HepG2 (cell line): Measurements from ENCODE around the gene ALS2CL. TPM values are rescaled to one million over a fixed set of nuclear protein-coding genes. Genes with fewer than 3 reads are reported as not detected.
A peak's percentile ranks its signal among the peaks of the same experiment; 100 is the strongest.

Experiments
- ATAC-seq: fragments of 200-7000 bp; cut with Tn5 transposase; 3 replicates; pipeline ENCODE4 v1.9.1; 2020; ENCODE audit warnings: mild to moderate bottlenecking, moderate library complexity
- BruUV-seq: library from RNA; stranded (reverse); fragments of 400-500 nt; replicated peaks from 2 replicates; lab custom pipeline; 2021; lab: Mats Ljungman, UMichigan
- CTCF ChIA-PET: fragments of 300-600 bp; formaldehyde crosslinking; extraction: SDS; loops from one replicate; lab custom pipeline; 2021; ENCODE audit warnings: low total read pairs, inconsistent platforms, low intra/inter-chr PET ratio; lab: Yijun Ruan, JAX
- POLR2A ChIA-PET: fragments of 350-600 bp; sonication (Branson Sonifier 250); formaldehyde crosslinking; loops from one replicate; lab custom pipeline; 2020; ENCODE audit warnings: antibody characterized with exemption, inconsistent platforms; lab: Yijun Ruan, JAX
- DNase-seq: peaks from one replicate; pipeline ENCODE4 v3.0.0-alpha.2; 2015; ENCODE audit warnings: low spot score
- FAIRE-seq: peaks from 3 replicates; lab custom pipeline; 2011; peaks lifted over from hg19 to GRCh38; lab: Jason Lieb, UNC
- H2AFZ ChIP-seq: one replicate; pipeline ENCODE4 v1.6.1; 2011; ENCODE audit warnings: low read length, inconsistent platforms
- H3K27ac ChIP-seq: fragments of 300-600 bp; 3 replicates; pipeline ENCODE4 v1.8.0; 2011; ENCODE audit warnings: mixed run types, mild to moderate bottlenecking, mixed read lengths, low read length, inconsistent platforms; ENCODE audit not compliant: insufficient read depth; ENCODE audit errors: extremely low read length
- H3K27me3 ChIP-seq, 2 experiments: fragments of 200-600 bp in 1 of 2; 2 replicates in 1 of 2; 3 replicates in 1 of 2; pipeline versions ENCODE4 v1.6.0 to v1.8.0; 2011; ENCODE audit warnings: low read length in 2 of 2, mild to moderate bottlenecking in 2 of 2, moderate library complexity in 2 of 2, inconsistent platforms in 1 of 2; ENCODE audit not compliant: insufficient read depth in 2 of 2, control insufficient read depth in 1 of 2
- H3K36me3 ChIP-seq, 2 experiments: fragments of 200-600 bp in 1 of 2; replicated peaks in 1 of 2; 2 replicates in 1 of 2; 3 replicates in 1 of 2; pipeline versions ENCODE4 v1.5.1 to v1.8.0; 2011; ENCODE audit warnings: low read length in 2 of 2, inconsistent platforms in 1 of 2; ENCODE audit not compliant: insufficient read depth in 2 of 2, control insufficient read depth in 1 of 2
- H3K4me1 ChIP-seq: 2 replicates; pipeline ENCODE4 v1.5.1; 2012; ENCODE audit warnings: low read length, inconsistent platforms; ENCODE audit not compliant: insufficient read depth
- H3K4me2 ChIP-seq: 2 replicates; pipeline ENCODE4 v1.6.0; 2011; ENCODE audit warnings: low read depth, low read length, inconsistent platforms
- H3K4me3 ChIP-seq, 3 experiments: fragments of 200-600 bp in 1 of 3; sonication (generic), shearing (Covaris generic) in 1 of 3; replicated peaks in 1 of 3; 2 replicates each; pipeline ENCODE4 v1.5.1; 2011 to 2016; ENCODE audit warnings: low read length in 3 of 3, inconsistent platforms in 2 of 3, low read depth in 2 of 3, mild to moderate bottlenecking in 2 of 3, control low read depth in 1 of 3, mixed read lengths in 1 of 3; ENCODE audit not compliant: insufficient read depth in 1 of 3
- H3K79me2 ChIP-seq: one replicate; pipeline ENCODE4 v1.6.1; 2011; ENCODE audit warnings: low read length, inconsistent platforms; ENCODE audit not compliant: insufficient read depth
- H3K9ac ChIP-seq: 2 replicates; pipeline ENCODE4 v1.6.0; 2011; ENCODE audit warnings: mild to moderate bottlenecking, low read depth, low read length, inconsistent platforms; ENCODE audit not compliant: insufficient read depth
- H3K9me3 ChIP-seq: 2 replicates; pipeline ENCODE4 v1.5.1; 2012; ENCODE audit warnings: mild to moderate bottlenecking, low read length
- H4K20me1 ChIP-seq: 2 replicates; pipeline ENCODE4 v1.6.0; 2011; ENCODE audit warnings: inconsistent platforms, mild to moderate bottlenecking, low read length, moderate library complexity; ENCODE audit not compliant: insufficient read depth
- AHR ChIP-seq: IDR thresholded peaks from 2 replicates; pipeline ENCODE4 v1.6.1; 2018; ENCODE audit warnings: missing genetic modification reagents, missing compliant biosample characterization
- BCL6 ChIP-seq: IDR thresholded peaks from 2 replicates; pipeline ENCODE4 v1.6.1; 2016; ENCODE audit warnings: missing genetic modification reagents, missing compliant biosample characterization
- CHD2 ChIP-seq: IDR thresholded peaks from 2 replicates; pipeline ENCODE4 v1.6.1; 2011; ENCODE audit warnings: low read depth, low read length, improper control_type of control experiment
- KLF12 ChIP-seq: sonication (generic); formaldehyde crosslinking; IDR thresholded peaks from 2 replicates; pipeline ENCODE4 v1.4.0; 2020; ENCODE audit warnings: missing genetic modification reagents, borderline replicate concordance
- MIXL1 ChIP-seq: IDR thresholded peaks from 2 replicates; pipeline ENCODE4 v1.6.1; 2016
- ZNF296 ChIP-seq: sonication (generic); formaldehyde crosslinking; conservative IDR thresholded peaks from 2 replicates; pipeline ENCODE4 v1.5.0; 2020; ENCODE audit warnings: mild to moderate bottlenecking, missing genetic modification reagents
- ZNF619 ChIP-seq: sonication (generic); formaldehyde crosslinking; IDR thresholded peaks from 2 replicates; pipeline ENCODE4 v1.4.0; 2020; ENCODE audit warnings: mild to moderate bottlenecking, missing genetic modification reagents
- ZNF768 ChIP-seq: sonication (generic); formaldehyde crosslinking; IDR thresholded peaks from 2 replicates; pipeline ENCODE4 v1.4.0; 2020; ENCODE audit warnings: missing genetic modification reagents
- WGBS: methylation state at CpG from one replicate; pipeline ENCODE4 v1.1.6; 2017; ENCODE audit warnings: low lambda C conversion rate; 5-methylcytosine and 5-hydroxymethylcytosine counted together
- in situ Hi-C: cut with HindIII; loops from 2 replicates; pipeline ENCODE4 v1.10.0; 2017; ENCODE audit warnings: low pct_unique_long_range_greater_than_20kb; ENCODE audit not compliant: extremely low pct_ligation_motif_present
- intact Hi-C: fragments of 100-400 bp; cut with micrococcal nuclease; formaldehyde crosslinking; loops from one replicate; pipeline ENCODE4 v1.10.0; 2022; ENCODE audit not compliant: unreplicated experiment
- polyA plus RNA-seq, 8 experiments: library from polyadenylated mRNA; depleted of rRNA in 3 of 8; stranded (reverse) in 7 of 8; unstranded in 1 of 8; fragments of >200 nt; fragmentation: Illumina TruSeq in 4 of 8; extraction: Trizol in 4 of 8; gene quantifications; 2 replicates each; pipeline versions ENCODE4 v1.2.1 to v1.2.3, GENCODE V29; 2011 to 2016; ENCODE audit warnings: low read depth in 4 of 8, missing spikeins in 1 of 8, mixed read lengths in 1 of 8; ENCODE audit not compliant: insufficient read depth in 1 of 8
- total RNA-seq, 5 experiments: library from RNA; depleted of rRNA; stranded (reverse); fragments of >200 nt; fragmentation: Illumina TruSeq; extraction: Trizol; gene quantifications; 2 replicates each; pipeline ENCODE4 v1.2.3, GENCODE V29; 2016; ENCODE audit warnings: low read depth in 1 of 5
- TF ChIP-seq, protein P1 (sequence below): IDR thresholded peaks from 2 replicates; pipeline ENCODE4 v1.6.1; 2016; ENCODE audit warnings: low read depth, control low read depth
- TF ChIP-seq, protein P2 (sequence below): sonication (generic); formaldehyde crosslinking; IDR thresholded peaks from 2 replicates; pipeline ENCODE4 v1.5.1; 2020; ENCODE audit warnings: missing genetic modification reagents, mild to moderate bottlenecking, borderline replicate concordance
- TF ChIP-seq, protein P3 (sequence below): sonication (generic); formaldehyde crosslinking; IDR thresholded peaks from 2 replicates; pipeline ENCODE4 v1.4.0; 2020; ENCODE audit warnings: missing genetic modification reagents
- TF ChIP-seq, protein P4 (sequence below): IDR thresholded peaks from 2 replicates; pipeline ENCODE4 v1.6.1; 2016; ENCODE audit warnings: control low read depth

ALS2CL gene
- total and polyA plus RNA-seq, 2 of the 13 experiments (the other 11 are each of a cell fraction or from before 2014, with no cell fraction given), result not detected

DNA sequence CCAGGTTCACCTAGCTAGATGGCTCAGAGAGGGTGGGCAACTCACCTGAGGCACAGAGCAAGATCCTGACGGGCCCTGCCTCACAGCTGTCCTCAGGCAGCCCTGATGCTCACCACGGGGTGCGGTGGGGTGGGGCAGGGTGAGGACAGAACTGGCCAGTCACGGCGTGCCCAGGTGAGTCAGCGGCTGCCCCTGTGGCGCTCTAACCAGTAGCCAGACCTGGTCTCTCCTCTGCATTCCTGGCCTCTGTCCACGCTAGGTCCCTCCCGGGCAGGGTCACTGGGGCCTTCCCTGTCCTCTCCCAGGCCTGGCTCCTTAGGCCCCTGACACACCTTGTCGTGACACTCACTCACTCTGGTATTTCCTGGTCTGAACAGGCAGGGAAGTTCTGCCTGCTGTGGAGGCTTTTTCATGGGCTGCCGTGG lies 901 bp downstream of the ALS2CL start:
- in situ Hi-C loops, result no loop called here
- POLR2A ChIA-PET, result no interaction called here
- FAIRE-seq, result no peak
- DNase-seq, result no peak
- no peak overlapping the region for H2AFZ ChIP-seq
- H3K4me1 ChIP-seq, result no peaks in the 10 kb centered on the region
- H3K4me2 ChIP-seq, result no peak overlapping the region
- intact Hi-C loops, result no loop called here
- no peak overlapping the region for H3K27ac ChIP-seq
- ATAC-seq, result no peak; the same call in 2 of the 3 replicates
- BruUV-seq, result no TSS peak
- no peaks in the 10 kb centered on the region for H3K9me3 ChIP-seq
- no peaks in the 10 kb centered on the region for H4K20me1 ChIP-seq
- TF ChIP-seq, protein P1, sequence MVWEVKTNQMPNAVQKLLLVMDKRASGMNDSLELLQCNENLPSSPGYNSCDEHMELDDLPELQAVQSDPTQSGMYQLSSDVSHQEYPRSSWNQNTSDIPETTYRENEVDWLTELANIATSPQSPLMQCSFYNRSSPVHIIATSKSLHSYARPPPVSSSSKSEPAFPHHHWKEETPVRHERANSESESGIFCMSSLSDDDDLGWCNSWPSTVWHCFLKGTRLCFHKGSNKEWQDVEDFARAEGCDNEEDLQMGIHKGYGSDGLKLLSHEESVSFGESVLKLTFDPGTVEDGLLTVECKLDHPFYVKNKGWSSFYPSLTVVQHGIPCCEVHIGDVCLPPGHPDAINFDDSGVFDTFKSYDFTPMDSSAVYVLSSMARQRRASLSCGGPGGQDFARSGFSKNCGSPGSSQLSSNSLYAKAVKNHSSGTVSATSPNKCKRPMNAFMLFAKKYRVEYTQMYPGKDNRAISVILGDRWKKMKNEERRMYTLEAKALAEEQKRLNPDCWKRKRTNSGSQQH (CRISPR knock-in tag), result no peak
- TF ChIP-seq ZNF768 (CRISPR knock-in tag), result peak; percentile 68
- H3K79me2 ChIP-seq, result no peaks in the 10 kb centered on the region
- H3K36me3 ChIP-seq, result no peaks in the 10 kb centered on the region
- CTCF ChIA-PET, result no interaction called here
- H3K9ac ChIP-seq, result no peak overlapping the region
- 21% methylated on average over 6 of the region's 11 CpGs for WGBS
- H3K27me3 ChIP-seq, result peaks cover 0 to 18% of the 10 kb centered on the region in 2 experiments; a peak in 2 of 5 replicates
- no peak overlapping the region for H3K4me3 ChIP-seq

DNA sequence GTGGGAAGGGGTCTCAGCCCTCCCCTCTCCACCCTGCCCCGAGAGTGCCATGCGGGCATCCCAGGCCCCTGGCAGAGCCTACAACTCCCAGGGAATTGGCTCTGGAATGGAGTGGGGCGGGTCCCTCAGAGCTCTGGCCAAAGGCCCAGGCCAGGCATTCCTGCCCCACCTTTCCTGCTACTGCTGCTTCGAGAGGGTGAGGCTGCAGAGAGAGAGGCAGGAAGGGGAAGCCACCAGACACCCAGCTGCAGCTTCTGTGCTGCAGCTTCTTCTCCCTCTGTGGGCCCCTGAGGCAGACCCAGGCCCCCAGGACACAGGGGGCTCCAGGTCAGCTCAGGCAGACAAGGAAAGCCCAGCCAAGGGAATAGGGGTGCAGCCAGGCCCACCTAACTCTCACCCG lies 2.7 kb downstream of the ALS2CL start:
- ChIA-PET CTCF (no interaction called here), POLR2A (no interaction called here)
- Histone ChIP-seq H3K27me3 (peaks cover under 1 to 19% of the 10 kb centered on the region in 2 experiments; a peak in 3 of 5 replicates), H2AFZ (no peak overlapping the region), H3K4me3 (no peak overlapping the region), H3K79me2 (no peaks in the 10 kb centered on the region), H4K20me1 (no peaks in the 10 kb centered on the region), H3K9ac (no peak overlapping the region), H3K4me1 (no peaks in the 10 kb centered on the region), H3K27ac (no peak overlapping the region), H3K4me2 (no peak overlapping the region), H3K9me3 (no peaks in the 10 kb centered on the region), H3K36me3 (no peaks in the 10 kb centered on the region)
- DNase-seq (no peak), ATAC-seq (no peak), FAIRE-seq (no peak)
- no TSS peak for BruUV-seq
- WGBS, result 89% methylated on average over 1 of the region's 5 CpGs
- no peak for TF ChIP-seq AHR (CRISPR knock-in tag)
- no peak for TF ChIP-seq ZNF619 (CRISPR knock-in tag)
- TF ChIP-seq KLF12 (CRISPR knock-in tag), result no peak
- TF ChIP-seq BCL6 (CRISPR knock-in tag), result no peak
- TF ChIP-seq, protein P2, sequence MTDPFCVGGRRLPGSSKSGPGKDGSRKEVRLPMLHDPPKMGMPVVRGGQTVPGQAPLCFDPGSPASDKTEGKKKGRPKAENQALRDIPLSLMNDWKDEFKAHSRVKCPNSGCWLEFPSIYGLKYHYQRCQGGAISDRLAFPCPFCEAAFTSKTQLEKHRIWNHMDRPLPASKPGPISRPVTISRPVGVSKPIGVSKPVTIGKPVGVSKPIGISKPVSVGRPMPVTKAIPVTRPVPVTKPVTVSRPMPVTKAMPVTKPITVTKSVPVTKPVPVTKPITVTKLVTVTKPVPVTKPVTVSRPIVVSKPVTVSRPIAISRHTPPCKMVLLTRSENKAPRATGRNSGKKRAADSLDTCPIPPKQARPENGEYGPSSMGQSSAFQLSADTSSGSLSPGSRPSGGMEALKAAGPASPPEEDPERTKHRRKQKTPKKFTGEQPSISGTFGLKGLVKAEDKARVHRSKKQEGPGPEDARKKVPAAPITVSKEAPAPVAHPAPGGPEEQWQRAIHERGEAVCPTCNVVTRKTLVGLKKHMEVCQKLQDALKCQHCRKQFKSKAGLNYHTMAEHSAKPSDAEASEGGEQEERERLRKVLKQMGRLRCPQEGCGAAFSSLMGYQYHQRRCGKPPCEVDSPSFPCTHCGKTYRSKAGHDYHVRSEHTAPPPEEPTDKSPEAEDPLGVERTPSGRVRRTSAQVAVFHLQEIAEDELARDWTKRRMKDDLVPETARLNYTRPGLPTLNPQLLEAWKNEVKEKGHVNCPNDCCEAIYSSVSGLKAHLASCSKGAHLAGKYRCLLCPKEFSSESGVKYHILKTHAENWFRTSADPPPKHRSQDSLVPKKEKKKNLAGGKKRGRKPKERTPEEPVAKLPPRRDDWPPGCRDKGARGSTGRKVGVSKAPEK, result no peak
- no peak for TF ChIP-seq ZNF296 (CRISPR knock-in tag)
- TF ChIP-seq, protein P3, sequence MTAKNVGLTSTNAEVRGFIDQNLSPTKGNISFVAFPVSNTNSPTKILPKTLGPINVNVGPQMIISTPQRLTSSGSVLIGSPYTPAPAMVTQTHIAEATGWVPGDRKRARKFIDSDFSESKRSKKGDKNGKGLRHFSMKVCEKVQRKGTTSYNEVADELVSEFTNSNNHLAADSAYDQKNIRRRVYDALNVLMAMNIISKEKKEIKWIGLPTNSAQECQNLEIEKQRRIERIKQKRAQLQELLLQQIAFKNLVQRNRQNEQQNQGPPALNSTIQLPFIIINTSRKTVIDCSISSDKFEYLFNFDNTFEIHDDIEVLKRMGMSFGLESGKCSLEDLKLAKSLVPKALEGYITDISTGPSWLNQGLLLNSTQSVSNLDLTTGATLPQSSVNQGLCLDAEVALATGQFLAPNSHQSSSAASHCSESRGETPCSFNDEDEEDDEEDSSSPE (CRISPR knock-in tag), result no peak
- TF ChIP-seq, protein P4, sequence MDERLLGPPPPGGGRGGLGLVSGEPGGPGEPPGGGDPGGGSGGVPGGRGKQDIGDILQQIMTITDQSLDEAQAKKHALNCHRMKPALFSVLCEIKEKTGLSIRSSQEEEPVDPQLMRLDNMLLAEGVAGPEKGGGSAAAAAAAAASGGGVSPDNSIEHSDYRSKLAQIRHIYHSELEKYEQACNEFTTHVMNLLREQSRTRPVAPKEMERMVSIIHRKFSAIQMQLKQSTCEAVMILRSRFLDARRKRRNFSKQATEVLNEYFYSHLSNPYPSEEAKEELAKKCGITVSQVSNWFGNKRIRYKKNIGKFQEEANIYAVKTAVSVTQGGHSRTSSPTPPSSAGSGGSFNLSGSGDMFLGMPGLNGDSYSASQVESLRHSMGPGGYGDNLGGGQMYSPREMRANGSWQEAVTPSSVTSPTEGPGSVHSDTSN (CRISPR knock-in tag), result no peak
- no peak for TF ChIP-seq MIXL1 (CRISPR knock-in tag)
- TF ChIP-seq CHD2, result no peak
- intact Hi-C loops (no loop called here), in situ Hi-C loops (no loop called here)
